ENCODE results near the gene ATP7B. TPM values are rescaled to one million over a fixed set of nuclear protein-coding genes. Genes with fewer than 3 reads are reported as not detected.
A peak's percentile ranks its signal among the peaks of the same experiment; 100 is the strongest.

ATP7B gene
- total RNA-seq (8.0 TPM in 2 replicates), polyA plus RNA-seq (3.9 and 4.2 TPM in 2 replicates), polyA minus RNA-seq (13.2 and 14.7 TPM in 2 replicates), Bru-seq, nascent RNA (percentile 40 among the genes with signal in this experiment), BruChase-seq, experiment 1, labeled RNA remaining after a 6-hour chase (percentile 52 among the genes with signal in this experiment), BruChase-seq, experiment 2, labeled RNA remaining after a 2-hour chase (percentile 53 among the genes with signal in this experiment)
- polyA plus RNA-seq (2011; cell fraction: cytosol; rRNA removed) = 2.7 and 3.4 TPM in 2 replicates
- 14.5 and 16.1 TPM in 2 replicates for polyA plus RNA-seq (2011; cell fraction: nucleus; rRNA removed)
- polyA plus RNA-seq (2012) = 3.7 and 4.9 TPM in 2 replicates
- 2.0 TPM for polyA minus RNA-seq (2011; cell fraction: cytosol; rRNA and poly(A)+ RNA removed)
- polyA minus RNA-seq (2011; cell fraction: nucleus; rRNA and poly(A)+ RNA removed) = 13.4 and 14.2 TPM in 2 replicates
- long read RNA-seq, partial matches to known transcripts = 2 of 6 reads
- long read RNA-seq, other reads (novel, unspliced or antisense) = 4 of 6 reads

DNA sequence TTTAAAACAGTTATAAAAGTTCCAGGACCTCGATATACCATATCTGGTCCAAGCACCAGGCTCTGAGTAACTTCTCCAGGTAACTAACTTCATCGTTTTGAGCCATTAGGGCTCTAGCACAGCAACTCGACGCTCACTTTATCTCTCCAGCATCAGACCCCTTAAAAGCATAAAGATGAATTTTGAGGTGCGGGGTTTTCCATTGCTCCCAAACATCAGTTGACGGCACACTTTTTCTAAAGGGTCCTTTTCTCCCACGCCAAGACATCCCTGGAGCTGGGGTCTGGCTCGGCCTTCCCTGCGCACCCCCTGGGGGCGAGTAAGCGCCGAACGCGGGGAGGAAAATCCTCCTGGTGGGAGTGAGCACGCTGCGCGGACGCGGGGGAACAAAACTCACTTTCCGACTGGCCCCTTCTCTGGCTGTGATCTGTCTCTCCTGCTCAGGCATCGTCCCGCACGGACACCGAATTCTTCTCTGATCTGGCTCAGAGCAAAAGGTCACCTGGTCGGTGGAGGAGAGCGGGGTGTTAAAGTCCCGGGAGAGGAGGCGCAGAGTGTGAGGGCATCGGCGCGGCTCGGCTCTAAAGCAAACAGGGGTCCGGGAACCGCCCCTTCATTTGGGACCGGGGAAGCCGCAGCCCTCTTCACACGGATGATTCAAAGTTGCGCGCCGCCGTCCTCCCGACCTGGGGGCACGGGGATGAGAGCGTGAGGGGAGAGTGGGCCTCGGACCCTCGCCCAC is at the start of gene ATP7B:
TSS of gene ATP7B (minus strand) at position 561 of the 742 bp plus-strand sequence. CDS start at position 448, 113 bp downstream.
- BruUV-seq (replicated peaks) = TSS peak; percentile 12
- dilution Hi-C loops (cut with MboI; ENCODE audit: extremely low pct_ligation_motif_present, low sequenced_read_pairs) = no loop called here

More for the DNA sequence above, at the start of gene ATP7B:
- Histone ChIP-seq H3K4me2 (ENCODE audit: insufficient read depth, low read length) (peak within 1 kb of the TSS; percentile 89), H3K27ac (ENCODE audit: insufficient read depth, low read depth, low read length) (peak within 1 kb of the TSS; percentile 72), H3K79me2 (ENCODE audit: control insufficient read depth, insufficient read depth, low read length) (peaks cover 25% of the 10 kb centered on the region), H3K27me3 (ENCODE audit: control insufficient read depth in 2 of 2, insufficient read depth in 2 of 2, low read length in 2 of 2) (peaks cover 13 to 14% of the 10 kb centered on the region in 2 experiments), H3K9me1 (replicated peaks; ENCODE audit: control insufficient read depth, extremely low read depth, insufficient read depth, low read length) (no peaks in the 10 kb centered on the region), H3K4me3 (replicated peaks in 1 of 3; ENCODE audit: insufficient read depth in 1 of 3, low read depth in 1 of 3, low read length in 3 of 3) (peak within 1 kb of the TSS; percentile 51 to 88 (median 74)), H3K36me3 (ENCODE audit: control insufficient read depth in 2 of 2, extremely low read depth in 1 of 2, insufficient read depth in 2 of 2, low read length in 2 of 2) (no peaks in the 10 kb centered on the region), H4K20me1 (replicated peaks; ENCODE audit: control insufficient read depth, extremely low read depth, insufficient read depth, low read length) (no peaks in the 10 kb centered on the region), H3K9me3 (replicated peaks; ENCODE audit: control insufficient read depth, insufficient read depth, low read length) (no peaks in the 10 kb centered on the region), H2AFZ (ENCODE audit: low read depth, low read length) (peak within 1 kb of the TSS; percentile 94), H3K9ac (replicated peaks; ENCODE audit: extremely low read depth, insufficient read depth, low read length) (peak within 1 kb of the TSS; percentile 91), H3K4me1 (ENCODE audit: control insufficient read depth, extremely low read depth, insufficient read depth, low read length) (peaks cover 14% of the 10 kb centered on the region)
- DNase-seq (ENCODE audit: low read depth, low spot score) (peak; percentile 10), FAIRE-seq (no peak)
- intact Hi-C loops (cut with micrococcal nuclease) = loop anchor here (1.0 to 5.0 kb wide), 4 partner anchors 10 to 429 kb away; partner anchors contain the start of genes DHRS12 and WDFY2
- ChIA-PET CTCF (interaction anchor here (1.6 kb wide), 1 partner anchor 190 kb away, joined by 5 read pairs; no protein-coding TSS in a partner anchor), POLR2A (no interaction called here)
- TF ChIP-seq, protein P1, sequence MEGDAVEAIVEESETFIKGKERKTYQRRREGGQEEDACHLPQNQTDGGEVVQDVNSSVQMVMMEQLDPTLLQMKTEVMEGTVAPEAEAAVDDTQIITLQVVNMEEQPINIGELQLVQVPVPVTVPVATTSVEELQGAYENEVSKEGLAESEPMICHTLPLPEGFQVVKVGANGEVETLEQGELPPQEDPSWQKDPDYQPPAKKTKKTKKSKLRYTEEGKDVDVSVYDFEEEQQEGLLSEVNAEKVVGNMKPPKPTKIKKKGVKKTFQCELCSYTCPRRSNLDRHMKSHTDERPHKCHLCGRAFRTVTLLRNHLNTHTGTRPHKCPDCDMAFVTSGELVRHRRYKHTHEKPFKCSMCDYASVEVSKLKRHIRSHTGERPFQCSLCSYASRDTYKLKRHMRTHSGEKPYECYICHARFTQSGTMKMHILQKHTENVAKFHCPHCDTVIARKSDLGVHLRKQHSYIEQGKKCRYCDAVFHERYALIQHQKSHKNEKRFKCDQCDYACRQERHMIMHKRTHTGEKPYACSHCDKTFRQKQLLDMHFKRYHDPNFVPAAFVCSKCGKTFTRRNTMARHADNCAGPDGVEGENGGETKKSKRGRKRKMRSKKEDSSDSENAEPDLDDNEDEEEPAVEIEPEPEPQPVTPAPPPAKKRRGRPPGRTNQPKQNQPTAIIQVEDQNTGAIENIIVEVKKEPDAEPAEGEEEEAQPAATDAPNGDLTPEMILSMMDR (IDR thresholded peaks at IDR 0.05; ENCODE audit: extremely low read depth in 1 of 2, insufficient read depth in 1 of 2, low read depth in 1 of 2, low read length in 2 of 2) = peak in 1 of 2 donors; percentile 13
- TF ChIP-seq EZH2 (IDR thresholded peaks at IDR 0.05; ENCODE audit: borderline replicate concordance, low read depth, low read length, severe bottlenecking) = no peak
